HepG2 (cell line): ENCODE results near the gene DNAJB11. TPM values are rescaled to one million over a fixed set of nuclear protein-coding genes. Genes with fewer than 3 reads are reported as not detected.

ENCODE experiments used
- CAMTA2 ChIP-seq: sonication (generic); formaldehyde crosslinking; IDR thresholded peaks from 2 replicates; pipeline ENCODE4 v1.4.0; 2020; ENCODE audit warnings: mild to moderate bottlenecking, missing genetic modification reagents, borderline replicate concordance
- CREB1 ChIP-seq, 2 experiments: fragments of 450-650 bp in 1 of 2; IDR thresholded peaks; 2 replicates each; pipeline ENCODE4 v1.6.1; 2016 to 2017; ENCODE audit warnings: control low read depth in 1 of 2, mild to moderate bottlenecking in 1 of 2, missing compliant biosample characterization in 1 of 2, missing genetic modification characterization in 1 of 2
- DBP ChIP-seq: sonication (generic); formaldehyde crosslinking; IDR thresholded peaks from 2 replicates; pipeline ENCODE4 v1.4.0; 2020; ENCODE audit warnings: missing genetic modification reagents; ENCODE audit errors: not compliant biosample characterization
- FIP1L1 ChIP-seq: fragments of 200-400 bp; formaldehyde crosslinking; IDR thresholded peaks from 2 replicates; pipeline ENCODE4 v1.6.1; 2018; ENCODE audit warnings: low read depth, mild to moderate bottlenecking, low read length, moderate library complexity, borderline replicate concordance; ENCODE audit not compliant: insufficient read depth
- FOSL1 ChIP-seq: sonication (generic); formaldehyde crosslinking; IDR thresholded peaks from 2 replicates; pipeline ENCODE4 v1.9.0; 2021; ENCODE audit warnings: missing genetic modification reagents, borderline replicate concordance
- GLMP ChIP-seq: sonication (generic); formaldehyde crosslinking; IDR thresholded peaks from 2 replicates; pipeline ENCODE4 v1.9.0; 2021; ENCODE audit warnings: missing genetic modification reagents, mild to moderate bottlenecking, borderline replicate concordance
- IKZF5 ChIP-seq: IDR thresholded peaks from 2 replicates; pipeline ENCODE4 v1.6.1; 2018; ENCODE audit warnings: missing genetic modification reagents, mild to moderate bottlenecking, missing compliant biosample characterization
- KDM3A ChIP-seq: IDR thresholded peaks from 2 replicates; pipeline ENCODE4 v1.6.1; 2018; ENCODE audit warnings: low read depth, missing compliant biosample characterization
- MED13 ChIP-seq: sonication (generic); formaldehyde crosslinking; IDR thresholded peaks from 2 replicates; pipeline ENCODE4 v1.5.0; 2020; ENCODE audit warnings: missing genetic modification reagents
- NCOA5 ChIP-seq: sonication (generic); formaldehyde crosslinking; IDR thresholded peaks from 2 replicates; pipeline ENCODE4 v1.4.0; 2020; ENCODE audit warnings: missing genetic modification reagents
- NKX3-1 ChIP-seq: sonication (generic); formaldehyde crosslinking; IDR thresholded peaks from 2 replicates; pipeline ENCODE4 v1.5.0; 2020; ENCODE audit warnings: missing genetic modification reagents
- TBX3 ChIP-seq: fragments of 450-650 bp; IDR thresholded peaks from 2 replicates; pipeline ENCODE4 v1.6.1; 2017; ENCODE audit warnings: antibody characterized with exemption, mild to moderate bottlenecking, inconsistent platforms, borderline replicate concordance
- TRIM24 ChIP-seq: sonication (generic); formaldehyde crosslinking; IDR thresholded peaks from 2 replicates; pipeline ENCODE4 v1.8.0; 2022; ENCODE audit warnings: mild to moderate bottlenecking, missing genetic modification reagents
- ZBTB26 ChIP-seq: IDR thresholded peaks from 2 replicates; pipeline ENCODE4 v1.6.1; 2016; ENCODE audit warnings: missing compliant biosample characterization, missing genetic modification reagents, borderline replicate concordance
- ZKSCAN5 ChIP-seq: sonication (generic); formaldehyde crosslinking; IDR thresholded peaks from 2 replicates; pipeline ENCODE4 v1.5.1; 2020; ENCODE audit warnings: mild to moderate bottlenecking, missing genetic modification reagents
- ZMAT5 ChIP-seq: sonication (generic); formaldehyde crosslinking; IDR thresholded peaks from 2 replicates; pipeline ENCODE4 v1.5.0; 2020; ENCODE audit warnings: mild to moderate bottlenecking, low read depth, missing genetic modification reagents, borderline replicate concordance
- ZNF136 ChIP-seq: sonication (generic); formaldehyde crosslinking; IDR thresholded peaks from 2 replicates; pipeline ENCODE4 v1.8.1; 2022; ENCODE audit warnings: low read depth, mild to moderate bottlenecking, moderate library complexity, missing genetic modification reagents
- ZNF264 ChIP-seq: sonication (generic); formaldehyde crosslinking; IDR thresholded peaks from 2 replicates; pipeline ENCODE4 v1.4.0; 2020; ENCODE audit warnings: missing genetic modification reagents
- ZNF30 ChIP-seq: sonication (generic); formaldehyde crosslinking; IDR thresholded peaks from 2 replicates; pipeline ENCODE4 v1.5.0; 2020; ENCODE audit warnings: mild to moderate bottlenecking, missing genetic modification reagents
- ZNF562 ChIP-seq: sonication (generic); formaldehyde crosslinking; IDR thresholded peaks from 2 replicates; pipeline ENCODE4 v1.8.0; 2022; ENCODE audit warnings: missing genetic modification reagents, borderline replicate concordance
- ZNF597 ChIP-seq: sonication (generic); formaldehyde crosslinking; IDR thresholded peaks from 2 replicates; pipeline ENCODE4 v1.5.0; 2020; ENCODE audit warnings: missing genetic modification reagents
- ZNF607 ChIP-seq: sonication (generic); formaldehyde crosslinking; IDR thresholded peaks from 2 replicates; pipeline ENCODE4 v1.5.1; 2020; ENCODE audit warnings: missing genetic modification reagents, mild to moderate bottlenecking, borderline replicate concordance
- ZNF816 ChIP-seq: sonication (generic); formaldehyde crosslinking; IDR thresholded peaks from 2 replicates; pipeline ENCODE4 v1.8.0; 2022; ENCODE audit warnings: missing genetic modification reagents, mild to moderate bottlenecking, borderline replicate concordance
- ZNF891 ChIP-seq: sonication (generic); formaldehyde crosslinking; IDR thresholded peaks from 2 replicates; pipeline ENCODE4 v1.5.0; 2020; ENCODE audit warnings: mild to moderate bottlenecking, missing genetic modification reagents
- polyA plus RNA-seq, 8 experiments: library from polyadenylated mRNA; depleted of rRNA in 3 of 8; stranded (reverse) in 7 of 8; unstranded in 1 of 8; fragments of >200 nt; fragmentation: Illumina TruSeq in 4 of 8; extraction: Trizol in 4 of 8; gene quantifications; 2 replicates each; pipeline versions ENCODE4 v1.2.1 to v1.2.3, GENCODE V29; 2011 to 2016; ENCODE audit warnings: low read depth in 4 of 8, missing spikeins in 1 of 8, mixed read lengths in 1 of 8; ENCODE audit not compliant: insufficient read depth in 1 of 8
- total RNA-seq, 5 experiments: library from RNA; depleted of rRNA; stranded (reverse); fragments of >200 nt; fragmentation: Illumina TruSeq; extraction: Trizol; gene quantifications; 2 replicates each; pipeline ENCODE4 v1.2.3, GENCODE V29; 2016; ENCODE audit warnings: low read depth in 1 of 5

The DNAJB11 gene
- total and polyA plus RNA-seq, 2 of the 13 experiments (the other 11 are each of a cell fraction or from before 2014, with no cell fraction given) = 41.0 to 132 TPM

- no peak for TF ChIP-seq IKZF5 (CRISPR knock-in tag)
- no peak for TF ChIP-seq FIP1L1
- TF ChIP-seq DBP (CRISPR knock-in tag) = no peak
- no peak for TF ChIP-seq TRIM24 (CRISPR knock-in tag)
- TF ChIP-seq TBX3 = no peak
- no peak for TF ChIP-seq ZNF30
- no peak for TF ChIP-seq ZNF597 (CRISPR knock-in tag)
- 0 out of 2 replicates have a peak, but pooled peaks have one; percentile 19 for TF ChIP-seq ZNF264 (CRISPR knock-in tag)
- peak; percentile 58; the same call in 1 of the 2 replicates for TF ChIP-seq ZNF816 (CRISPR knock-in tag)
- TF ChIP-seq ZNF562 (CRISPR knock-in tag) = no peak
- TF ChIP-seq ZNF891 (CRISPR knock-in tag) = no peak
- TF ChIP-seq NCOA5 (CRISPR knock-in tag) = peak; percentile 19; the same call in 1 of the 2 replicates
- no peak for TF ChIP-seq CAMTA2 (CRISPR knock-in tag)
- TF ChIP-seq KDM3A (CRISPR knock-in tag) = no peak
- TF ChIP-seq ZNF607 = no peak
- no peak for TF ChIP-seq MED13 (CRISPR knock-in tag)
- TF ChIP-seq ZNF136 = 0 out of 2 replicates have a peak, but pooled peaks have one; percentile 1
- no peak for TF ChIP-seq ZMAT5 (CRISPR knock-in tag)
- TF ChIP-seq GLMP (CRISPR knock-in tag) = no peak
- no peak for TF ChIP-seq CREB1 (IDR thresholded peaks at IDR 0.05)
- no peak for TF ChIP-seq CREB1 (CRISPR knock-in tag; IDR thresholded peaks at IDR 0.05)
- TF ChIP-seq FOSL1 (CRISPR knock-in tag) = no peak
- TF ChIP-seq ZBTB26 (CRISPR knock-in tag) = no peak
- TF ChIP-seq NKX3-1 (CRISPR knock-in tag) = 0 out of 2 replicates have a peak, but pooled peaks have one; percentile 4
- TF ChIP-seq ZKSCAN5 (CRISPR knock-in tag) = no peak
Observed at GRCh38 chr3:186616299-186616617, 45.7 kb downstream of the DNAJB11 start (continued).
